HepG2 (cell line): Measurements from ENCODE around the gene ATP2B2. TPM values are rescaled to one million over a fixed set of nuclear protein-coding genes. Genes with fewer than 3 reads are reported as not detected.
A peak's percentile ranks its signal among the peaks of the same experiment; 100 is the strongest.

ENCODE experiments used
- ATAC-seq: fragments of 200-7000 bp; cut with Tn5 transposase; 3 replicates; pipeline ENCODE4 v1.9.1; 2020; ENCODE audit warnings: mild to moderate bottlenecking, moderate library complexity
- BruUV-seq: library from RNA; stranded (reverse); fragments of 400-500 nt; replicated peaks from 2 replicates; lab custom pipeline; 2021; lab: Mats Ljungman, UMichigan
- CTCF ChIA-PET: fragments of 300-600 bp; formaldehyde crosslinking; extraction: SDS; loops from one replicate; lab custom pipeline; 2021; ENCODE audit warnings: low total read pairs, inconsistent platforms, low intra/inter-chr PET ratio; lab: Yijun Ruan, JAX
- POLR2A ChIA-PET: fragments of 350-600 bp; sonication (Branson Sonifier 250); formaldehyde crosslinking; loops from one replicate; lab custom pipeline; 2020; ENCODE audit warnings: antibody characterized with exemption, inconsistent platforms; lab: Yijun Ruan, JAX
- DNase-seq: peaks from one replicate; pipeline ENCODE4 v3.0.0-alpha.2; 2015; ENCODE audit warnings: low spot score
- FAIRE-seq: peaks from 3 replicates; lab custom pipeline; 2011; peaks lifted over from hg19 to GRCh38; lab: Jason Lieb, UNC
- H2AFZ ChIP-seq: one replicate; pipeline ENCODE4 v1.6.1; 2011; ENCODE audit warnings: low read length, inconsistent platforms
- H3K27ac ChIP-seq: fragments of 300-600 bp; 3 replicates; pipeline ENCODE4 v1.8.0; 2011; ENCODE audit warnings: mixed run types, mild to moderate bottlenecking, mixed read lengths, low read length, inconsistent platforms; ENCODE audit not compliant: insufficient read depth; ENCODE audit errors: extremely low read length
- H3K27me3 ChIP-seq, 2 experiments: fragments of 200-600 bp in 1 of 2; 2 replicates in 1 of 2; 3 replicates in 1 of 2; pipeline versions ENCODE4 v1.6.0 to v1.8.0; 2011; ENCODE audit warnings: low read length in 2 of 2, mild to moderate bottlenecking in 2 of 2, moderate library complexity in 2 of 2, inconsistent platforms in 1 of 2; ENCODE audit not compliant: insufficient read depth in 2 of 2, control insufficient read depth in 1 of 2
- H3K36me3 ChIP-seq, 2 experiments: fragments of 200-600 bp in 1 of 2; replicated peaks in 1 of 2; 2 replicates in 1 of 2; 3 replicates in 1 of 2; pipeline versions ENCODE4 v1.5.1 to v1.8.0; 2011; ENCODE audit warnings: low read length in 2 of 2, inconsistent platforms in 1 of 2; ENCODE audit not compliant: insufficient read depth in 2 of 2, control insufficient read depth in 1 of 2
- H3K4me1 ChIP-seq: 2 replicates; pipeline ENCODE4 v1.5.1; 2012; ENCODE audit warnings: low read length, inconsistent platforms; ENCODE audit not compliant: insufficient read depth
- H3K4me2 ChIP-seq: 2 replicates; pipeline ENCODE4 v1.6.0; 2011; ENCODE audit warnings: low read depth, low read length, inconsistent platforms
- H3K4me3 ChIP-seq, 3 experiments: fragments of 200-600 bp in 1 of 3; sonication (generic), shearing (Covaris generic) in 1 of 3; replicated peaks in 1 of 3; 2 replicates each; pipeline ENCODE4 v1.5.1; 2011 to 2016; ENCODE audit warnings: low read length in 3 of 3, inconsistent platforms in 2 of 3, low read depth in 2 of 3, mild to moderate bottlenecking in 2 of 3, control low read depth in 1 of 3, mixed read lengths in 1 of 3; ENCODE audit not compliant: insufficient read depth in 1 of 3
- H3K79me2 ChIP-seq: one replicate; pipeline ENCODE4 v1.6.1; 2011; ENCODE audit warnings: low read length, inconsistent platforms; ENCODE audit not compliant: insufficient read depth
- H3K9ac ChIP-seq: 2 replicates; pipeline ENCODE4 v1.6.0; 2011; ENCODE audit warnings: mild to moderate bottlenecking, low read depth, low read length, inconsistent platforms; ENCODE audit not compliant: insufficient read depth
- H3K9me3 ChIP-seq: 2 replicates; pipeline ENCODE4 v1.5.1; 2012; ENCODE audit warnings: mild to moderate bottlenecking, low read length
- H4K20me1 ChIP-seq: 2 replicates; pipeline ENCODE4 v1.6.0; 2011; ENCODE audit warnings: inconsistent platforms, mild to moderate bottlenecking, low read length, moderate library complexity; ENCODE audit not compliant: insufficient read depth
- EHMT2 ChIP-seq: fragments of 200-600 bp; sonication (generic); IDR thresholded peaks from 2 replicates; pipeline ENCODE4 v1.7.0; 2017; ENCODE audit warnings: antibody characterized with exemption, low read depth, low read length, borderline replicate concordance
- KDM1A ChIP-seq: IDR thresholded peaks from 2 replicates; pipeline ENCODE4 v1.6.1; 2016; ENCODE audit warnings: missing compliant biosample characterization
- MAZ ChIP-seq, 2 experiments: sonication (generic) in 1 of 2; formaldehyde crosslinking in 1 of 2; IDR thresholded peaks; 2 replicates each; pipeline versions ENCODE4 v1.5.0 to v1.6.1; 2012 to 2020; ENCODE audit warnings: low read depth in 2 of 2, mild to moderate bottlenecking in 2 of 2, borderline replicate concordance in 1 of 2, improper control_type of control experiment in 1 of 2, low read length in 1 of 2, missing genetic modification reagents in 1 of 2, moderate library complexity in 1 of 2
- POLR2AphosphoS5 ChIP-seq: IDR thresholded peaks from 2 replicates; pipeline ENCODE4 v1.6.1; 2012; ENCODE audit warnings: low read depth, low read length
- TEAD2 ChIP-seq: sonication (generic); formaldehyde crosslinking; IDR thresholded peaks from 2 replicates; pipeline ENCODE4 v1.9.0; 2021; ENCODE audit warnings: missing genetic modification reagents
- ZNF232 ChIP-seq: sonication (generic); formaldehyde crosslinking; IDR thresholded peaks from 2 replicates; pipeline ENCODE4 v1.4.0; 2020; ENCODE audit warnings: missing genetic modification reagents, borderline replicate concordance
- ZNF263 ChIP-seq: sonication (generic); formaldehyde crosslinking; IDR thresholded peaks from 2 replicates; pipeline ENCODE4 v1.4.0; 2020; ENCODE audit warnings: missing genetic modification reagents
- ZNF331 ChIP-seq: sonication (generic); formaldehyde crosslinking; IDR thresholded peaks from 2 replicates; pipeline ENCODE4 v1.4.0; 2020; ENCODE audit warnings: missing genetic modification reagents
- ZNF672 ChIP-seq: sonication (generic); formaldehyde crosslinking; IDR thresholded peaks from 2 replicates; pipeline ENCODE4 v1.8.1; 2022; ENCODE audit warnings: missing genetic modification reagents
- WGBS: methylation state at CpG from one replicate; pipeline ENCODE4 v1.1.6; 2017; ENCODE audit warnings: low lambda C conversion rate; 5-methylcytosine and 5-hydroxymethylcytosine counted together
- in situ Hi-C: cut with HindIII; loops from 2 replicates; pipeline ENCODE4 v1.10.0; 2017; ENCODE audit warnings: low pct_unique_long_range_greater_than_20kb; ENCODE audit not compliant: extremely low pct_ligation_motif_present
- intact Hi-C: fragments of 100-400 bp; cut with micrococcal nuclease; formaldehyde crosslinking; loops from one replicate; pipeline ENCODE4 v1.10.0; 2022; ENCODE audit not compliant: unreplicated experiment
- polyA plus RNA-seq, 8 experiments: library from polyadenylated mRNA; depleted of rRNA in 3 of 8; stranded (reverse) in 7 of 8; unstranded in 1 of 8; fragments of >200 nt; fragmentation: Illumina TruSeq in 4 of 8; extraction: Trizol in 4 of 8; gene quantifications; 2 replicates each; pipeline versions ENCODE4 v1.2.1 to v1.2.3, GENCODE V29; 2011 to 2016; ENCODE audit warnings: low read depth in 4 of 8, missing spikeins in 1 of 8, mixed read lengths in 1 of 8; ENCODE audit not compliant: insufficient read depth in 1 of 8
- total RNA-seq, 5 experiments: library from RNA; depleted of rRNA; stranded (reverse); fragments of >200 nt; fragmentation: Illumina TruSeq; extraction: Trizol; gene quantifications; 2 replicates each; pipeline ENCODE4 v1.2.3, GENCODE V29; 2016; ENCODE audit warnings: low read depth in 1 of 5
- TF ChIP-seq, protein P1 (sequence below): sonication (generic); formaldehyde crosslinking; IDR thresholded peaks from 2 replicates; pipeline ENCODE4 v1.5.0; 2020; ENCODE audit warnings: mild to moderate bottlenecking, missing genetic modification reagents, moderate library complexity
- TF ChIP-seq, protein P2 (sequence below), 2 experiments: IDR thresholded peaks; 2 replicates each; pipeline ENCODE4 v1.6.1; 2011 to 2012; ENCODE audit warnings: low read length in 2 of 2, borderline replicate concordance in 1 of 2, low read depth in 1 of 2, mild to moderate bottlenecking in 1 of 2, moderate library complexity in 1 of 2
- TF ChIP-seq, protein P3 (sequence below): sonication (generic); formaldehyde crosslinking; IDR thresholded peaks from 2 replicates; pipeline ENCODE4 v1.5.0; 2020; ENCODE audit warnings: missing genetic modification reagents

The ATP2B2 gene
- total and polyA plus RNA-seq, 2 of the 13 experiments (the other 11 are each of a cell fraction or from before 2014, with no cell fraction given): 1.5 to 2.3 TPM

DNA sequence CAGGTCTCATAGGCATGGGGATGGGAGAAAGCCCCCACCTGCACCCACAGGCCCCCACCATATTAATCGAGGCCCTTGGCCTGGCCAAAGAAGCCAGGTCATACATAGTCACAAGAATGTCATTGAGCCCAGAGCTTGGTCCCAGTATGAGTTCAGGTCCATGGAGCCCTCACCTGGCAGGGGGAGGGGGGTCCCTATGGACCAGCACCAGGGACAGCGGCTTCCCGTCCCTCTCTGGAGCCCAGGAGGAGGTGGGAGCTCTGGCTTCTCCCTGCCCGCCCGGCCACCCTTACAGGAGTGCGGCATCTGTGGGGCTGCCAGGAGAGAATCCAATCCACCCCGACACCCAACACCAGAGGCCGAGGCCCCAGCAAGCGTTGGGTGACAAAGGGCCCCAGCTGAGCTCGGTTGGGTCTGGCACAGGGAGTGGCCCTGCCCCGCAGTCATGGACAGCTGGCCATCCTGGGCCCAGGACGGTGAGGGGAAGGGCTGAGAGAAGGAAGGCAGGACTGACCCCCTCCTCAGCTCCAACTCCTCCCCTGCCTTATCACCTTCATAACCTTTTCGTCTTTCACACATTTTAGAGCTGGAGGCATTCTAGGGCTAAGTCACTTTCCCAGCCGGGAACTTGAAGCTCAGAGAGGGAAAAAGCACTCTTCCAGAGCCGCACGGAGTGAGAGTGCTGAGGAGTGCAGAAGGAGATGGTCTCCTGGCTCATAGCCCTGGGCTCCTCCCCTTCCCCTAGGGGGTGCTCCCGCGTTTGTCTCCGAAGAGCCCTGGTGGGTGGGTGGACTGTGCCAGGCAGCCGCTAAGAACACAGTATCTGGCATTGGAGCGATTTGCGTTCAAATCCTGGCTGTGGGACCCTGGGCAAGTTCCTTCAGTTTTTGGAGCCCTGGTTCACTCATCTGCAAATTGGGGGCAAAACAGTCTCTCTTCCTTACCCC is 54.6 kb downstream of the ATP2B2 start:
- H2AFZ ChIP-seq: no peak overlapping the region
- no peaks in the 10 kb centered on the region for H3K27me3 ChIP-seq
- WGBS: 83% methylated on average over 8 of the region's 22 CpGs
- BruUV-seq: no TSS peak
- ChIA-PET CTCF (no interaction called here), POLR2A (no interaction called here)
- DNase-seq (no peak), FAIRE-seq (no peak), ATAC-seq (no peak; the same call in 2 of the 3 replicates)
- in situ Hi-C loops: no loop called here
- H3K9ac ChIP-seq: no peak overlapping the region
- no peaks in the 10 kb centered on the region for H3K79me2 ChIP-seq
- no peak overlapping the region for H3K27ac ChIP-seq
- no peaks in the 10 kb centered on the region; a peak in 1 of 5 replicates for H3K36me3 ChIP-seq
- no peak overlapping the region for H3K4me2 ChIP-seq
- H4K20me1 ChIP-seq: no peaks in the 10 kb centered on the region; the same call in 1 of the 2 replicates
- H3K4me1 ChIP-seq: no peaks in the 10 kb centered on the region
- no peaks in the 10 kb centered on the region for H3K9me3 ChIP-seq
- no peak overlapping the region for H3K4me3 ChIP-seq
- intact Hi-C loops: no loop called here
- TF ChIP-seq ZNF672 (CRISPR knock-in tag): no peak
- TF ChIP-seq POLR2AphosphoS5: no peak
- no peak for TF ChIP-seq EHMT2
- TF ChIP-seq ZNF232 (CRISPR knock-in tag): no peak
- TF ChIP-seq MAZ (IDR thresholded peaks at IDR 0.05; ENCODE audit: borderline replicate concordance, low read depth, low read length): no peak
- no peak for TF ChIP-seq MAZ (CRISPR knock-in tag; IDR thresholded peaks at IDR 0.05; ENCODE audit: low read depth)
- no peak for TF ChIP-seq KDM1A (CRISPR knock-in tag)
- TF ChIP-seq ZNF331: no peak
- TF ChIP-seq, protein P1, sequence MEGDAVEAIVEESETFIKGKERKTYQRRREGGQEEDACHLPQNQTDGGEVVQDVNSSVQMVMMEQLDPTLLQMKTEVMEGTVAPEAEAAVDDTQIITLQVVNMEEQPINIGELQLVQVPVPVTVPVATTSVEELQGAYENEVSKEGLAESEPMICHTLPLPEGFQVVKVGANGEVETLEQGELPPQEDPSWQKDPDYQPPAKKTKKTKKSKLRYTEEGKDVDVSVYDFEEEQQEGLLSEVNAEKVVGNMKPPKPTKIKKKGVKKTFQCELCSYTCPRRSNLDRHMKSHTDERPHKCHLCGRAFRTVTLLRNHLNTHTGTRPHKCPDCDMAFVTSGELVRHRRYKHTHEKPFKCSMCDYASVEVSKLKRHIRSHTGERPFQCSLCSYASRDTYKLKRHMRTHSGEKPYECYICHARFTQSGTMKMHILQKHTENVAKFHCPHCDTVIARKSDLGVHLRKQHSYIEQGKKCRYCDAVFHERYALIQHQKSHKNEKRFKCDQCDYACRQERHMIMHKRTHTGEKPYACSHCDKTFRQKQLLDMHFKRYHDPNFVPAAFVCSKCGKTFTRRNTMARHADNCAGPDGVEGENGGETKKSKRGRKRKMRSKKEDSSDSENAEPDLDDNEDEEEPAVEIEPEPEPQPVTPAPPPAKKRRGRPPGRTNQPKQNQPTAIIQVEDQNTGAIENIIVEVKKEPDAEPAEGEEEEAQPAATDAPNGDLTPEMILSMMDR (CRISPR knock-in tag): peak; percentile 30; the same call in 1 of the 2 replicates
- TF ChIP-seq, protein P2, sequence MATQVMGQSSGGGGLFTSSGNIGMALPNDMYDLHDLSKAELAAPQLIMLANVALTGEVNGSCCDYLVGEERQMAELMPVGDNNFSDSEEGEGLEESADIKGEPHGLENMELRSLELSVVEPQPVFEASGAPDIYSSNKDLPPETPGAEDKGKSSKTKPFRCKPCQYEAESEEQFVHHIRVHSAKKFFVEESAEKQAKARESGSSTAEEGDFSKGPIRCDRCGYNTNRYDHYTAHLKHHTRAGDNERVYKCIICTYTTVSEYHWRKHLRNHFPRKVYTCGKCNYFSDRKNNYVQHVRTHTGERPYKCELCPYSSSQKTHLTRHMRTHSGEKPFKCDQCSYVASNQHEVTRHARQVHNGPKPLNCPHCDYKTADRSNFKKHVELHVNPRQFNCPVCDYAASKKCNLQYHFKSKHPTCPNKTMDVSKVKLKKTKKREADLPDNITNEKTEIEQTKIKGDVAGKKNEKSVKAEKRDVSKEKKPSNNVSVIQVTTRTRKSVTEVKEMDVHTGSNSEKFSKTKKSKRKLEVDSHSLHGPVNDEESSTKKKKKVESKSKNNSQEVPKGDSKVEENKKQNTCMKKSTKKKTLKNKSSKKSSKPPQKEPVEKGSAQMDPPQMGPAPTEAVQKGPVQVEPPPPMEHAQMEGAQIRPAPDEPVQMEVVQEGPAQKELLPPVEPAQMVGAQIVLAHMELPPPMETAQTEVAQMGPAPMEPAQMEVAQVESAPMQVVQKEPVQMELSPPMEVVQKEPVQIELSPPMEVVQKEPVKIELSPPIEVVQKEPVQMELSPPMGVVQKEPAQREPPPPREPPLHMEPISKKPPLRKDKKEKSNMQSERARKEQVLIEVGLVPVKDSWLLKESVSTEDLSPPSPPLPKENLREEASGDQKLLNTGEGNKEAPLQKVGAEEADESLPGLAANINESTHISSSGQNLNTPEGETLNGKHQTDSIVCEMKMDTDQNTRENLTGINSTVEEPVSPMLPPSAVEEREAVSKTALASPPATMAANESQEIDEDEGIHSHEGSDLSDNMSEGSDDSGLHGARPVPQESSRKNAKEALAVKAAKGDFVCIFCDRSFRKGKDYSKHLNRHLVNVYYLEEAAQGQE (IDR thresholded peaks at IDR 0.05; ENCODE audit: borderline replicate concordance in 1 of 2, low read depth in 1 of 2, low read length in 2 of 2): peak; percentile 52 to 89
- TF ChIP-seq ZNF263 (CRISPR knock-in tag): peak; percentile 39; the same call in 1 of the 2 replicates
- no peak for TF ChIP-seq TEAD2
- TF ChIP-seq, protein P3, sequence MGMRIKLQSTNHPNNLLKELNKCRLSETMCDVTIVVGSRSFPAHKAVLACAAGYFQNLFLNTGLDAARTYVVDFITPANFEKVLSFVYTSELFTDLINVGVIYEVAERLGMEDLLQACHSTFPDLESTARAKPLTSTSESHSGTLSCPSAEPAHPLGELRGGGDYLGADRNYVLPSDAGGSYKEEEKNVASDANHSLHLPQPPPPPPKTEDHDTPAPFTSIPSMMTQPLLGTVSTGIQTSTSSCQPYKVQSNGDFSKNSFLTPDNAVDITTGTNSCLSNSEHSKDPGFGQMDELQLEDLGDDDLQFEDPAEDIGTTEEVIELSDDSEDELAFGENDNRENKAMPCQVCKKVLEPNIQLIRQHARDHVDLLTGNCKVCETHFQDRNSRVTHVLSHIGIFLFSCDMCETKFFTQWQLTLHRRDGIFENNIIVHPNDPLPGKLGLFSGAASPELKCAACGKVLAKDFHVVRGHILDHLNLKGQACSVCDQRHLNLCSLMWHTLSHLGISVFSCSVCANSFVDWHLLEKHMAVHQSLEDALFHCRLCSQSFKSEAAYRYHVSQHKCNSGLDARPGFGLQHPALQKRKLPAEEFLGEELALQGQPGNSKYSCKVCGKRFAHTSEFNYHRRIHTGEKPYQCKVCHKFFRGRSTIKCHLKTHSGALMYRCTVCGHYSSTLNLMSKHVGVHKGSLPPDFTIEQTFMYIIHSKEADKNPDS (CRISPR knock-in tag): no peak
